DOHH2 (cell line): Measurements from ENCODE around the gene SCUBE1.

ENCODE experiments used
- CTCF ChIP-seq: fragments of 200-600 bp; sonication (generic); IDR thresholded peaks from one replicate; pipeline ENCODE4 v1.5.1; 2014; ENCODE audit warnings: antibody characterized with exemption, mild to moderate bottlenecking, low read depth, low read length; ENCODE audit not compliant: poor library complexity, severe bottlenecking
- EZH2phosphoT487 ChIP-seq: fragments of 200-600 bp; sonication (generic); IDR thresholded peaks from 2 replicates; pipeline ENCODE4 v1.6.1; 2017; ENCODE audit warnings: borderline replicate concordance, mild to moderate bottlenecking, antibody characterized with exemption, low read length, moderate library complexity, mixed read lengths

- TF ChIP-seq CTCF (no peak), EZH2phosphoT487 (no peak)
Measured at GRCh38 chr22:43256976-43257545, 86.1 kb downstream of the SCUBE1 start.
